CD8-positive, alpha-beta memory T cell (primary cell): Measurements from ENCODE around the gene C16orf89. TPM values are rescaled to one million over a fixed set of nuclear protein-coding genes. Genes with fewer than 3 reads are reported as not detected.
A peak's percentile ranks its signal among the peaks of the same experiment; 100 is the strongest.
"Not testable (repeated sequence)": the region's sequence is repeated elsewhere in the genome, so short reads cannot be mapped to it uniquely, and the experiment has no call there.

Experiments used
- CTCF ChIA-PET: fragments of 350-600 bp; sonication (Branson Sonifier 250); formaldehyde crosslinking; loops from one replicate; lab custom pipeline; 2021; ENCODE audit warnings: antibody characterized with exemption; lab: Charles Lee
- POLR2A ChIA-PET: fragments of 350-600 bp; sonication (Branson Sonifier 250); formaldehyde crosslinking; loops from one replicate; lab custom pipeline; 2021; ENCODE audit warnings: antibody characterized with exemption; lab: Charles Lee
- DNase-seq, 5 donors: peaks; one replicate each; pipeline versions ENCODE4 v3.0.0 to v3.0.0-alpha.2; 2020 to 2022; ENCODE audit warnings: mixed read lengths in 1 of 5
- H3K27ac ChIP-seq: one replicate; pipeline ENCODE4 v1.7.0; 2013; ENCODE audit warnings: low read depth, mild to moderate bottlenecking, low read length, moderate library complexity
- H3K27me3 ChIP-seq: 2 replicates; pipeline ENCODE4 v1.7.0; 2013; ENCODE audit warnings: low read length, mild to moderate bottlenecking; ENCODE audit not compliant: insufficient read depth, poor library complexity, severe bottlenecking
- H3K36me3 ChIP-seq: 2 replicates; pipeline ENCODE4 v1.7.0; 2013; ENCODE audit warnings: mild to moderate bottlenecking, low read length, moderate library complexity; ENCODE audit not compliant: insufficient read depth
- H3K4me1 ChIP-seq: 2 replicates; pipeline ENCODE4 v1.7.0; 2013; ENCODE audit warnings: mild to moderate bottlenecking, low read length, moderate library complexity; ENCODE audit not compliant: insufficient read depth
- H3K4me3 ChIP-seq: 2 replicates; pipeline ENCODE4 v1.7.0; 2013; ENCODE audit warnings: mild to moderate bottlenecking, low read length
- H3K9me3 ChIP-seq: 2 replicates; pipeline ENCODE4 v1.7.0; 2013; ENCODE audit warnings: mild to moderate bottlenecking, low read length
- H3K27ac Mint-ChIP-seq, 8 donors: one replicate each; pipeline ENCODE4 v1.8.0; 2020 to 2021; ENCODE audit warnings: mixed read lengths in 8 of 8, mild to moderate bottlenecking in 6 of 8, inconsistent platforms in 3 of 8, moderate library complexity in 3 of 8
- H3K27me3 Mint-ChIP-seq, 2 donors: one replicate each; pipeline ENCODE4 v1.8.0; 2020 to 2021; ENCODE audit warnings: mixed read lengths in 2 of 2, mild to moderate bottlenecking in 1 of 2, moderate library complexity in 1 of 2
- H3K36me3 Mint-ChIP-seq, 3 donors: one replicate each; pipeline ENCODE4 v1.8.0; 2020 to 2021; ENCODE audit warnings: mixed read lengths in 3 of 3, inconsistent platforms in 1 of 3, mild to moderate bottlenecking in 1 of 3
- H3K4me1 Mint-ChIP-seq, 3 donors: one replicate each; pipeline ENCODE4 v1.8.0; 2020 to 2021; ENCODE audit warnings: mixed read lengths in 3 of 3, inconsistent platforms in 1 of 3, mild to moderate bottlenecking in 1 of 3
- H3K4me3 Mint-ChIP-seq, 7 donors: one replicate each; pipeline ENCODE4 v1.8.0; 2020 to 2021; ENCODE audit warnings: mixed read lengths in 7 of 7, mild to moderate bottlenecking in 6 of 7, moderate library complexity in 4 of 7, inconsistent platforms in 2 of 7
- H3K9me3 Mint-ChIP-seq, 5 donors: one replicate each; pipeline ENCODE4 v1.8.0; 2020 to 2022; ENCODE audit warnings: mixed read lengths in 5 of 5, mild to moderate bottlenecking in 3 of 5, moderate library complexity in 2 of 5, inconsistent platforms in 1 of 5
- polyA plus RNA-seq: library from polyadenylated mRNA; unstranded; fragments of 300-500 nt; fragmentation: Illumina TruSeq; gene quantifications from one replicate; pipeline ENCODE4 v1.2.3, GENCODE V29; 2021
- total RNA-seq, 2 experiments: library from RNA; stranded (reverse); gene quantifications; one replicate each; pipeline ENCODE4 v1.2.3, GENCODE V29; 2021

The C16orf89 gene
- total and polyA plus RNA-seq, 3 experiments from 2014 or later = not detected

- H3K27ac Mint-ChIP-seq, DNase-seq, H3K4me3 Mint-ChIP-seq, CTCF ChIA-PET, H3K27me3 ChIP-seq, H3K36me3 ChIP-seq, H3K4me1 ChIP-seq, H3K27me3 Mint-ChIP-seq, H3K9me3 Mint-ChIP-seq, H3K4me1 Mint-ChIP-seq, H3K4me3 ChIP-seq, H3K27ac ChIP-seq, H3K9me3 ChIP-seq: not testable (repeated sequence)
- H3K36me3 Mint-ChIP-seq = peaks cover 0 to 54% (median 2%) of the 10 kb centered on the region in 3 donors
- POLR2A ChIA-PET = interaction anchor here (0.6 kb wide), 1 partner anchor 33 kb away, joined by 3 read pairs; no protein-coding TSS in a partner anchor
Observed at GRCh38 chr16:5089911-5090555, 24.3 kb upstream of the C16orf89 start.

GRCh38 chr16:5088936-5089335 lies 23.2 kb upstream of the C16orf89 start:
- H3K4me3 Mint-ChIP-seq, H3K4me1 ChIP-seq, POLR2A ChIA-PET, CTCF ChIA-PET, H3K36me3 ChIP-seq, H3K4me1 Mint-ChIP-seq, DNase-seq, H3K27me3 Mint-ChIP-seq, H3K27ac Mint-ChIP-seq, H3K27ac ChIP-seq, H3K4me3 ChIP-seq, H3K9me3 ChIP-seq, H3K9me3 Mint-ChIP-seq, H3K27me3 ChIP-seq: not testable (repeated sequence)
- peaks cover 0 to 64% (median 4%) of the 10 kb centered on the region in 3 donors for H3K36me3 Mint-ChIP-seq

- H3K27ac Mint-ChIP-seq, H3K36me3 ChIP-seq, H3K4me3 ChIP-seq, CTCF ChIA-PET, H3K4me1 Mint-ChIP-seq, H3K9me3 ChIP-seq, H3K27me3 ChIP-seq, H3K27ac ChIP-seq, DNase-seq, H3K27me3 Mint-ChIP-seq, H3K9me3 Mint-ChIP-seq, POLR2A ChIA-PET, H3K4me3 Mint-ChIP-seq, H3K4me1 ChIP-seq: not testable (repeated sequence)
- H3K36me3 Mint-ChIP-seq = peaks cover 0 to 67% (median 4%) of the 10 kb centered on the region in 3 donors
Observed at GRCh38 chr16:5088086-5088790, 22.5 kb upstream of the C16orf89 start.

- H3K27me3 ChIP-seq, H3K4me3 Mint-ChIP-seq, H3K4me3 ChIP-seq, H3K4me1 ChIP-seq, H3K27me3 Mint-ChIP-seq, CTCF ChIA-PET, H3K4me1 Mint-ChIP-seq, H3K9me3 Mint-ChIP-seq, H3K9me3 ChIP-seq, H3K36me3 ChIP-seq, DNase-seq, H3K27ac ChIP-seq, POLR2A ChIA-PET: not testable (repeated sequence)
- Mint-ChIP-seq H3K36me3 (peaks cover 0 to 81% (median 4%) of the 10 kb centered on the region in 3 donors), H3K27ac (peak overlapping the region in 1 of 8 donors; percentile 64)
Observed at GRCh38 chr16:5085716-5086115, 20.0 kb upstream of the C16orf89 start.

- H3K27me3 ChIP-seq, H3K4me3 ChIP-seq, H3K4me3 Mint-ChIP-seq, H3K27ac ChIP-seq, H3K27me3 Mint-ChIP-seq, H3K4me1 ChIP-seq, H3K9me3 ChIP-seq, POLR2A ChIA-PET, H3K36me3 ChIP-seq, H3K9me3 Mint-ChIP-seq, H3K4me1 Mint-ChIP-seq: not testable (repeated sequence)
- CTCF ChIA-PET = interaction anchor here (0.8 to 1.1 kb wide), 4 partner anchors 9 to 28 kb away, joined by 3 to 7 read pairs (median 4); no protein-coding TSS in a partner anchor
- peak overlapping the region in 3 of 8 donors; percentile 12 to 63 (median 36) for H3K27ac Mint-ChIP-seq
- peaks cover 0 to 79% (median 4%) of the 10 kb centered on the region in 3 donors for H3K36me3 Mint-ChIP-seq
- DNase-seq = peak; percentile 26 to 64 (median 33)
Observed at GRCh38 chr16:5084802-5085201, 19.0 kb upstream of the C16orf89 start.

GRCh38 chr16:5084099-5084731 lies 18.5 kb upstream of the C16orf89 start:
- H3K4me3 ChIP-seq, H3K9me3 Mint-ChIP-seq, DNase-seq, H3K27me3 ChIP-seq, H3K27me3 Mint-ChIP-seq, H3K36me3 ChIP-seq, H3K4me1 ChIP-seq, H3K4me3 Mint-ChIP-seq, H3K4me1 Mint-ChIP-seq, POLR2A ChIA-PET, H3K9me3 ChIP-seq, H3K27ac ChIP-seq: not testable (repeated sequence)
- CTCF ChIA-PET = interaction anchor here (0.8 to 1.1 kb wide), 4 partner anchors 9 to 28 kb away, joined by 3 to 7 read pairs (median 4); no protein-coding TSS in a partner anchor
- Mint-ChIP-seq H3K27ac (peak overlapping the region in 2 of 8 donors; percentile 46 to 57), H3K36me3 (peaks cover 0 to 79% (median 5%) of the 10 kb centered on the region in 3 donors)

- H3K4me1 ChIP-seq, CTCF ChIA-PET, DNase-seq, H3K36me3 ChIP-seq, H3K27me3 Mint-ChIP-seq, H3K9me3 Mint-ChIP-seq, POLR2A ChIA-PET, H3K27me3 ChIP-seq, H3K4me3 ChIP-seq, H3K4me3 Mint-ChIP-seq, H3K4me1 Mint-ChIP-seq, H3K27ac ChIP-seq, H3K9me3 ChIP-seq: not testable (repeated sequence)
- Mint-ChIP-seq H3K36me3 (peaks cover 0 to 79% (median 5%) of the 10 kb centered on the region in 3 donors), H3K27ac (peak overlapping the region in 2 of 8 donors; percentile 35 to 46)
Observed at GRCh38 chr16:5083646-5084045, 17.9 kb upstream of the C16orf89 start.

GRCh38 chr16:5080996-5081395 lies 15.2 kb upstream of the C16orf89 start:
- H3K27me3 ChIP-seq, H3K9me3 ChIP-seq, H3K27ac ChIP-seq, DNase-seq, H3K4me3 ChIP-seq, POLR2A ChIA-PET, H3K9me3 Mint-ChIP-seq, H3K27me3 Mint-ChIP-seq, H3K27ac Mint-ChIP-seq, H3K4me1 ChIP-seq, H3K4me3 Mint-ChIP-seq, H3K36me3 ChIP-seq, H3K4me1 Mint-ChIP-seq: not testable (repeated sequence)
- H3K36me3 Mint-ChIP-seq = peaks cover 0 to 81% (median 9%) of the 10 kb centered on the region in 3 donors
- CTCF ChIA-PET = interaction anchor here (1.2 kb wide), 1 partner anchor 11 kb away, joined by 3 read pairs; no protein-coding TSS in a partner anchor
